ENCODE results near the gene PTRHD1.

DNA sequence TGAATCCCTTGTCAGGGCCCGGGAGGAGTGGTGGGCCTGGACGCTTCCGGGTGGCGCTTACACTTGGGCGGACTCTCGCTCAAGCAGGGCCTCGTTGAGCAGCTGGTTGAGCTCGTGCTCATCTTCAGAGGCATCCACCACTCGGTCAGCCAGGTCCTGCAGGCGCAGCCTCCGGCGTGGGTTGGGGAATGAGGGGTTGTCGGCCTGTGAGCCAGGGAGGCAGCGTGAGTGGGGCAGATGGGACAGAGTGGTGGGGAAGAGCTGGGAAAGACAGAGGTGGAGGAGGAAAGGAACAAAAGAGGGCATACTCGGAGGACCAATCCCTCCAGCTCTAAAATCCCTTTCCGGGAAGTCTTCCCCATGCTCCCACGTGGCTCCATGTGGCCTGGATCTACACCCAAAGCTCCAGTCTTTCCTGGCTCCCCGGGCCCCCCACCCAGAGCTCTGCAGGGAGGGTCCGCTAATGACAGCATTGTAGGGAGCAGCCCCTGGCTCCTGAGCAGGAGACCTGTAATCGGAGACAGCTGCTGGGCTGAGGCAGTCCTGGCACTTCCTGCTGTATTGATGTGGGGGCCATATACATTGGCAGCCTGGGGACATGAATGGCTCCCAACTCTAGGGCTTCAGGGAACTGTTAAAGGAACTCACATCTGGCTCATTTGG, 41.7 kb upstream of the PTRHD1 start:
- TF ChIP-seq, protein P1, sequence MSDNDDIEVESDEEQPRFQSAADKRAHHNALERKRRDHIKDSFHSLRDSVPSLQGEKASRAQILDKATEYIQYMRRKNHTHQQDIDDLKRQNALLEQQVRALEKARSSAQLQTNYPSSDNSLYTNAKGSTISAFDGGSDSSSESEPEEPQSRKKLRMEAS (IDR thresholded peaks at IDR 0.05) = no peak
- TF ChIP-seq, protein P2, sequence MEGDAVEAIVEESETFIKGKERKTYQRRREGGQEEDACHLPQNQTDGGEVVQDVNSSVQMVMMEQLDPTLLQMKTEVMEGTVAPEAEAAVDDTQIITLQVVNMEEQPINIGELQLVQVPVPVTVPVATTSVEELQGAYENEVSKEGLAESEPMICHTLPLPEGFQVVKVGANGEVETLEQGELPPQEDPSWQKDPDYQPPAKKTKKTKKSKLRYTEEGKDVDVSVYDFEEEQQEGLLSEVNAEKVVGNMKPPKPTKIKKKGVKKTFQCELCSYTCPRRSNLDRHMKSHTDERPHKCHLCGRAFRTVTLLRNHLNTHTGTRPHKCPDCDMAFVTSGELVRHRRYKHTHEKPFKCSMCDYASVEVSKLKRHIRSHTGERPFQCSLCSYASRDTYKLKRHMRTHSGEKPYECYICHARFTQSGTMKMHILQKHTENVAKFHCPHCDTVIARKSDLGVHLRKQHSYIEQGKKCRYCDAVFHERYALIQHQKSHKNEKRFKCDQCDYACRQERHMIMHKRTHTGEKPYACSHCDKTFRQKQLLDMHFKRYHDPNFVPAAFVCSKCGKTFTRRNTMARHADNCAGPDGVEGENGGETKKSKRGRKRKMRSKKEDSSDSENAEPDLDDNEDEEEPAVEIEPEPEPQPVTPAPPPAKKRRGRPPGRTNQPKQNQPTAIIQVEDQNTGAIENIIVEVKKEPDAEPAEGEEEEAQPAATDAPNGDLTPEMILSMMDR (IDR thresholded peaks at IDR 0.05; ENCODE audit: control extremely low read depth in 1 of 3, insufficient read depth in 1 of 3, low read depth in 1 of 3, low read length in 3 of 3) = no peak
- TF ChIP-seq EP300 (IDR thresholded peaks at IDR 0.05; ENCODE audit: borderline replicate concordance in 1 of 2, low read depth in 2 of 2, low read length in 2 of 2) = no peak
- no peak for TF ChIP-seq HDAC2 (IDR thresholded peaks at IDR 0.05; ENCODE audit: borderline replicate concordance in 1 of 2, low read depth in 2 of 2, low read length in 2 of 2)
- TF ChIP-seq ZNF274 (IDR thresholded peaks at IDR 0.05; ENCODE audit: borderline replicate concordance, extremely low read depth, low read length) = no peak
- TF ChIP-seq FOSL1 (IDR thresholded peaks at IDR 0.05; ENCODE audit: insufficient read depth, low read depth, low read length) = no peak
- no peak for TF ChIP-seq RBBP5 (IDR thresholded peaks at IDR 0.05; ENCODE audit: borderline replicate concordance, low read depth, low read length)
- TF ChIP-seq TAF1 (IDR thresholded peaks at IDR 0.05; ENCODE audit: low read depth, low read length) = no peak
- TF ChIP-seq POLR2AphosphoS5 (IDR thresholded peaks at IDR 0.05; ENCODE audit: low read depth, low read length) = no peak
